ENCODE data around the gene TMCO4. TPM values are rescaled to one million over a fixed set of nuclear protein-coding genes. Genes with fewer than 3 reads are reported as not detected.

The TMCO4 gene
- total RNA-seq, 1 experiment from 2014 or later = 15.1 TPM

- Histone ChIP-seq H3K27me3 (replicated peaks; ENCODE audit: control insufficient read depth, insufficient read depth, low read length) (no peaks in the 10 kb centered on the region), H3K36me3 (ENCODE audit: control insufficient read depth, insufficient read depth, low read length) (no peaks in the 10 kb centered on the region), H3K4me1 (no peaks in the 10 kb centered on the region), H3K9me3 (no peaks in the 10 kb centered on the region), H3K4me3 (ENCODE audit: low read depth, low read length) (no peak overlapping the region)
- BruUV-seq (replicated peaks) = no TSS peak
- Mint-ChIP-seq H3K27me3 (ENCODE audit: insufficient read depth, unreplicated experiment) (no peaks in the 10 kb centered on the region), H3K4me3 (ENCODE audit: unreplicated experiment) (no peak overlapping the region), H3K36me3 (ENCODE audit: insufficient read depth, unreplicated experiment) (no peaks in the 10 kb centered on the region), H3K9me3 (ENCODE audit: unreplicated experiment) (no peaks in the 10 kb centered on the region), H3K27ac (ENCODE audit: unreplicated experiment) (no peak overlapping the region), H3K4me1 (ENCODE audit: low read depth, unreplicated experiment) (peaks cover 6% of the 10 kb centered on the region)
- POLR2A ChIA-PET = no interaction called here
- no peak for DNase-seq
- CTCF ChIA-PET = no interaction called here
- intact Hi-C loops (cut with micrococcal nuclease; ENCODE audit: unreplicated experiment) = no loop called here
- no peak for TF ChIP-seq CTCF (IDR thresholded peaks at IDR 0.05; ENCODE audit: insufficient read depth in 1 of 2, low read depth in 1 of 2, low read length in 1 of 2, severe bottlenecking in 1 of 2, unreplicated experiment in 1 of 2)
Observed at GRCh38 chr1:19655718-19656080, 144.0 kb downstream of the TMCO4 start.

- Histone ChIP-seq H3K9me3 (no peaks in the 10 kb centered on the region), H3K36me3 (ENCODE audit: control insufficient read depth, insufficient read depth, low read length) (no peaks in the 10 kb centered on the region), H3K27me3 (replicated peaks; ENCODE audit: control insufficient read depth, insufficient read depth, low read length) (no peaks in the 10 kb centered on the region), H3K4me3 (ENCODE audit: low read depth, low read length) (no peak overlapping the region), H3K4me1 (no peaks in the 10 kb centered on the region)
- Mint-ChIP-seq H3K4me3 (ENCODE audit: unreplicated experiment) (no peak overlapping the region), H3K4me1 (ENCODE audit: low read depth, unreplicated experiment) (peaks cover 6% of the 10 kb centered on the region), H3K9me3 (ENCODE audit: unreplicated experiment) (no peaks in the 10 kb centered on the region), H3K36me3 (ENCODE audit: insufficient read depth, unreplicated experiment) (no peaks in the 10 kb centered on the region), H3K27me3 (ENCODE audit: insufficient read depth, unreplicated experiment) (no peaks in the 10 kb centered on the region), H3K27ac (ENCODE audit: unreplicated experiment) (no peak overlapping the region)
- POLR2A ChIA-PET = no interaction called here
- BruUV-seq (replicated peaks) = no TSS peak
- no peak for TF ChIP-seq CTCF (IDR thresholded peaks at IDR 0.05; ENCODE audit: insufficient read depth in 1 of 2, low read depth in 1 of 2, low read length in 1 of 2, severe bottlenecking in 1 of 2, unreplicated experiment in 1 of 2)
- no peak for DNase-seq
- CTCF ChIA-PET = interaction anchor here (0.5 to 1.2 kb wide), 2 partner anchors 15 to 1205 kb away, joined by 4 to 7 read pairs; no protein-coding TSS in a partner anchor
- intact Hi-C loops (cut with micrococcal nuclease; ENCODE audit: unreplicated experiment) = loop anchor here (5.0 kb wide), 2 partner anchors 168 to 208 kb away; partner anchors contain the start of gene CAPZB
Observed at GRCh38 chr1:19654886-19655717, 144.6 kb downstream of the TMCO4 start.

GRCh38 chr1:19654386-19654785 lies 145.3 kb downstream of the TMCO4 start:
- Mint-ChIP-seq H3K27me3 (ENCODE audit: insufficient read depth, unreplicated experiment) (no peaks in the 10 kb centered on the region), H3K4me1 (ENCODE audit: low read depth, unreplicated experiment) (peaks cover 1% of the 10 kb centered on the region), H3K36me3 (ENCODE audit: insufficient read depth, unreplicated experiment) (no peaks in the 10 kb centered on the region), H3K4me3 (ENCODE audit: unreplicated experiment) (no peak overlapping the region), H3K9me3 (ENCODE audit: unreplicated experiment) (no peaks in the 10 kb centered on the region), H3K27ac (ENCODE audit: unreplicated experiment) (no peak overlapping the region)
- intact Hi-C loops (cut with micrococcal nuclease; ENCODE audit: unreplicated experiment) = loop anchor here (5.0 kb wide), 2 partner anchors 167 to 207 kb away; partner anchors contain the start of gene CAPZB
- no peak for TF ChIP-seq CTCF (IDR thresholded peaks at IDR 0.05; ENCODE audit: insufficient read depth in 1 of 2, low read depth in 1 of 2, low read length in 1 of 2, severe bottlenecking in 1 of 2, unreplicated experiment in 1 of 2)
- H3K36me3 ChIP-seq (ENCODE audit: control insufficient read depth, insufficient read depth, low read length) = no peaks in the 10 kb centered on the region
- POLR2A ChIA-PET = interaction anchor here (0.5 kb wide), 1 partner anchor 68 kb away, joined by 5 read pairs; no protein-coding TSS in a partner anchor
- no peaks in the 10 kb centered on the region for H3K27me3 ChIP-seq (replicated peaks; ENCODE audit: control insufficient read depth, insufficient read depth, low read length)
- H3K4me3 ChIP-seq (ENCODE audit: low read depth, low read length) = no peak overlapping the region
- DNase-seq = no peak
- no peaks in the 10 kb centered on the region for H3K4me1 ChIP-seq
- no TSS peak for BruUV-seq (replicated peaks)
- H3K9me3 ChIP-seq = no peaks in the 10 kb centered on the region
- CTCF ChIA-PET = interaction anchor here (0.6 to 1.8 kb wide), 15 partner anchors 8 to 602 kb away, joined by 3 to 7 read pairs (median 4); partner anchors contain the start of gene NBL1
